Stimulated activated CD4-positive, alpha-beta T cell treated with anti-CD3 and anti-CD28 coated beads, Interleukin-15, amount 100 ng/mL, for 1 hour (primary cell): ENCODE measurements around the gene XRRA1.
"Not testable (repeated sequence)": the region's sequence is repeated elsewhere in the genome, so short reads cannot be mapped to it uniquely, and the experiment has no call there.

Source experiments
- DNase-seq, 2 donors: peaks; one replicate each; pipeline ENCODE4 v3.0.0-alpha.2; 2020; ENCODE audit warnings: low read depth in 1 of 2, low spot score in 1 of 2

The XRRA1 gene

GRCh38 chr11:74837191-74837590 is 111.7 kb downstream of the XRRA1 start:
- no peak for DNase-seq

GRCh38 chr11:74826901-74827300 is 122.0 kb downstream of the XRRA1 start:
- no peak for DNase-seq

GRCh38 chr11:74825596-74825995 is 123.3 kb downstream of the XRRA1 start:
- DNase-seq = not testable (repeated sequence)

- no peak for DNase-seq
Measured at GRCh38 chr11:74824285-74824982, 124.5 kb downstream of the XRRA1 start.

GRCh38 chr11:74822170-74822569 is 126.7 kb downstream of the XRRA1 start:
- no peak for DNase-seq

- DNase-seq = no peak
Measured at GRCh38 chr11:74820763-74821162, 128.1 kb downstream of the XRRA1 start.

- no peak for DNase-seq
Measured at GRCh38 chr11:74819400-74819799, 129.5 kb downstream of the XRRA1 start.

- DNase-seq = no peak
Measured at GRCh38 chr11:74818283-74818946, 130.5 kb downstream of the XRRA1 start.

GRCh38 chr11:74816664-74817063 is 132.2 kb downstream of the XRRA1 start:
- no peak for DNase-seq

GRCh38 chr11:74815966-74816365 is 132.9 kb downstream of the XRRA1 start:
- DNase-seq = no peak

- DNase-seq = no peak
Measured at GRCh38 chr11:74809801-74810200, 139.1 kb downstream of the XRRA1 start.

- DNase-seq = no peak
Measured at GRCh38 chr11:74806267-74806666, 142.6 kb downstream of the XRRA1 start.

GRCh38 chr11:74791333-74792100 is 157.4 kb downstream of the XRRA1 start:
- no peak for DNase-seq
